HCT116 (cell line): ENCODE data around the gene EMD. TPM values are rescaled to one million over a fixed set of nuclear protein-coding genes. Genes with fewer than 3 reads are reported as not detected.
A peak's percentile ranks its signal among the peaks of the same experiment; 100 is the strongest.

Experiments used
- ATAC-seq: fragments of 200-7000 bp; cut with Tn5 transposase; 2 replicates; pipeline ENCODE4 v1.9.1; 2020; ENCODE audit warnings: mild to moderate bottlenecking, moderate library complexity
- BruUV-seq: library from RNA; stranded (reverse); fragments of 400-500 nt; replicated peaks from 2 replicates; lab custom pipeline; 2021; lab: Mats Ljungman, UMichigan
- CTCF ChIA-PET: fragments of 300-600 bp; sonication (Branson Sonifier 250); formaldehyde crosslinking; loops from one replicate; lab custom pipeline; 2021; ENCODE audit warnings: antibody characterized with exemption; lab: Charles Lee
- POLR2A ChIA-PET: fragments of 300-600, 350-600 bp; sonication (Branson Sonifier 250); formaldehyde crosslinking; loops from one replicate; lab custom pipeline; 2021; ENCODE audit warnings: antibody characterized with exemption; lab: Charles Lee
- RAD21 ChIA-PET, 2 experiments: fragments of 300-600 bp; sonication (Branson Sonifier 250); formaldehyde crosslinking; loops; one replicate each; lab custom pipeline; 2023; ENCODE audit warnings: low total read pairs in 2 of 2; ENCODE audit not compliant: uncharacterized antibody in 2 of 2, unreplicated experiment in 2 of 2, low non-redundant PET in 1 of 2; lab: Charles Lee
- DNase-seq: peaks from one replicate; pipeline ENCODE4 v3.0.0-alpha.2; 2010; ENCODE audit warnings: low read depth, low spot score
- H2AFZ ChIP-seq: fragments of 200-600 bp; shearing (Covaris generic), sonication (generic); 2 replicates; pipeline ENCODE4 v1.6.1; 2017; ENCODE audit warnings: low read depth, mixed run types, mixed read lengths, antibody characterized with exemption, low read length; ENCODE audit not compliant: poor library complexity, severe bottlenecking
- H3K27ac ChIP-seq: 2 replicates; pipeline ENCODE4 v1.5.1; 2012; ENCODE audit warnings: low read depth, low read length
- H3K27me3 ChIP-seq: fragments of 200-600 bp; sonication (generic); 2 replicates; pipeline ENCODE4 v1.6.1; 2016; ENCODE audit warnings: mixed run types, low read length, mixed read lengths; ENCODE audit not compliant: insufficient read depth
- H3K36me3 ChIP-seq, 2 experiments: fragments of 200-500 bp in 1 of 2; fragments of 200-600 bp in 1 of 2; sonication (Bioruptor generic) in 1 of 2; sonication (generic) in 1 of 2; 2 replicates each; pipeline versions ENCODE4 v1.5.1 to v1.6.1; 2014 to 2016; ENCODE audit warnings: low read length in 2 of 2, inconsistent platforms in 1 of 2, mixed read lengths in 1 of 2, mixed run types in 1 of 2; ENCODE audit not compliant: insufficient read depth in 2 of 2, control insufficient read depth in 1 of 2
- H3K4me1 ChIP-seq, 2 experiments: fragments of 200-600 bp in 1 of 2; sonication (generic) in 1 of 2; 2 replicates each; pipeline versions ENCODE4 v1.5.1 to v1.6.1; 2012 to 2017; ENCODE audit warnings: low read length in 2 of 2, inconsistent platforms in 1 of 2, mild to moderate bottlenecking in 1 of 2, mixed read lengths in 1 of 2, mixed run types in 1 of 2, moderate library complexity in 1 of 2; ENCODE audit not compliant: insufficient read depth in 2 of 2, control insufficient read depth in 1 of 2
- H3K4me2 ChIP-seq: fragments of 200-600 bp; sonication (generic); 2 replicates; pipeline ENCODE4 v1.6.1; 2017; ENCODE audit warnings: mixed run types, low read length, mixed read lengths
- H3K4me3 ChIP-seq, 2 experiments: fragments of 200-600 bp in 1 of 2; sonication (generic) in 1 of 2; replicated peaks in 1 of 2; 2 replicates each; pipeline ENCODE4 v1.5.1; 2011 to 2016; ENCODE audit warnings: low read length in 2 of 2, control low read depth in 1 of 2, low read depth in 1 of 2, mild to moderate bottlenecking in 1 of 2, mixed read lengths in 1 of 2, mixed run types in 1 of 2
- H3K79me2 ChIP-seq: fragments of 200-600 bp; sonication (generic); 2 replicates; pipeline ENCODE4 v1.6.1; 2017; ENCODE audit warnings: mild to moderate bottlenecking, mixed run types, low read length, moderate library complexity, mixed read lengths; ENCODE audit not compliant: insufficient read depth
- H3K9ac ChIP-seq: fragments of 200-600 bp; sonication (generic); 2 replicates; pipeline ENCODE4 v1.6.1; 2016; ENCODE audit warnings: low read length, mixed read lengths
- H3K9me2 ChIP-seq: fragments of 200-600 bp; sonication (generic), shearing (Covaris generic); 2 replicates; pipeline ENCODE4 v1.6.1; 2017; ENCODE audit warnings: mixed run types, mild to moderate bottlenecking, moderate library complexity; ENCODE audit not compliant: insufficient read depth
- H3K9me3 ChIP-seq, 2 experiments: fragments of 200-500 bp in 1 of 2; fragments of 200-600 bp in 1 of 2; sonication (Bioruptor generic) in 1 of 2; sonication (generic) in 1 of 2; 2 replicates each; pipeline ENCODE4 v1.6.1; 2014 to 2017; ENCODE audit warnings: low read length in 2 of 2, mixed read lengths in 2 of 2, inconsistent platforms in 1 of 2, low read depth in 1 of 2, mild to moderate bottlenecking in 1 of 2, mixed run types in 1 of 2, moderate library complexity in 1 of 2; ENCODE audit not compliant: control insufficient read depth in 1 of 2, insufficient read depth in 1 of 2
- H4K20me1 ChIP-seq: fragments of 200-600 bp; sonication (generic), shearing (Covaris generic); 2 replicates; pipeline ENCODE4 v1.6.1; 2017; ENCODE audit warnings: mixed run types, mild to moderate bottlenecking, moderate library complexity; ENCODE audit not compliant: insufficient read depth
- CBX3 ChIP-seq: IDR thresholded peaks from 2 replicates; pipeline ENCODE4 v1.6.1; 2012; ENCODE audit warnings: low read depth
- EGR1 ChIP-seq: IDR thresholded peaks from 2 replicates; pipeline ENCODE4 v1.6.1; 2012; ENCODE audit warnings: low read depth
- ELF1 ChIP-seq: IDR thresholded peaks from 2 replicates; pipeline ENCODE4 v1.6.1; 2012; ENCODE audit warnings: low read depth, borderline replicate concordance
- EZH2 ChIP-seq: fragments of 200-600 bp; sonication (generic); IDR thresholded peaks from 2 replicates; pipeline ENCODE4 v1.6.1; 2017; ENCODE audit warnings: antibody characterized with exemption, mixed run types
- FOSL1 ChIP-seq: IDR thresholded peaks from 2 replicates; pipeline ENCODE4 v1.6.1; 2012; ENCODE audit warnings: low read depth
- POLR2AphosphoS5 ChIP-seq: IDR thresholded peaks from 2 replicates; pipeline ENCODE4 v1.6.1; 2011; ENCODE audit warnings: mild to moderate bottlenecking, low read depth, low read length, moderate library complexity
- SP1 ChIP-seq: IDR thresholded peaks from 2 replicates; pipeline ENCODE4 v1.6.1; 2012; ENCODE audit warnings: low read depth
- SRF ChIP-seq: IDR thresholded peaks from 2 replicates; pipeline ENCODE4 v1.6.1; 2012; ENCODE audit warnings: low read depth
- TCF7L2 ChIP-seq: IDR thresholded peaks from 2 replicates; pipeline ENCODE4 v1.7.0; 2011; ENCODE audit warnings: borderline replicate concordance, inconsistent platforms; ENCODE audit not compliant: insufficient read depth, insufficient read length; ENCODE audit errors: extremely low read depth
- ZBTB33 ChIP-seq: IDR thresholded peaks from 2 replicates; pipeline ENCODE4 v1.6.1; 2011; ENCODE audit warnings: mild to moderate bottlenecking, low read length, moderate library complexity; ENCODE audit not compliant: insufficient replicate concordance; ENCODE audit errors: extremely low read depth
- ZNF274 ChIP-seq: fragments of 200-500 bp; sonication (Bioruptor generic); IDR thresholded peaks from 2 replicates; pipeline ENCODE4 v1.6.1; 2014; ENCODE audit warnings: mild to moderate bottlenecking, low read depth, low read length, inconsistent platforms
- intact Hi-C: fragments of 100-400 bp; cut with micrococcal nuclease; formaldehyde crosslinking; loops from 2 replicates; pipeline ENCODE4 v1.10.0; 2022
- total RNA-seq: library from RNA; stranded (reverse); gene quantifications from one replicate; pipeline ENCODE4 v1.2.1, GENCODE V29; 2021; ENCODE audit not compliant: unreplicated experiment

The EMD gene
- total RNA-seq, 1 experiment from 2014 or later = 102 TPM

GRCh38 chrX:154348646-154349358 is 30.3 kb upstream of the EMD start:
- RAD21 ChIA-PET = no interaction called here
- TSS peak; percentile 55 for BruUV-seq
- intact Hi-C loops = no loop called here
- POLR2A ChIA-PET = interaction anchor here (1.0 kb wide), 1 partner anchor 22 kb away, joined by 4 read pairs; no protein-coding TSS in a partner anchor
- DNase-seq (no peak), ATAC-seq (no peak)
- H3K4me3 ChIP-seq = no peak overlapping the region
- no peaks in the 10 kb centered on the region for H3K4me1 ChIP-seq
- TF ChIP-seq EZH2 = no peak
- TF ChIP-seq ZNF274 = no peak
- TF ChIP-seq ELF1 = no peak
- no peak for TF ChIP-seq SRF
- no peaks in the 10 kb centered on the region for H4K20me1 ChIP-seq
- no peaks in the 10 kb centered on the region for H3K27me3 ChIP-seq
- H2AFZ ChIP-seq = no peak overlapping the region
- CTCF ChIA-PET = no interaction called here
- H3K9ac ChIP-seq = no peak overlapping the region
- H3K36me3 ChIP-seq = peaks cover 4 to 5% of the 10 kb centered on the region in 2 experiments; a peak in 2 of 4 replicates
- H3K79me2 ChIP-seq = no peaks in the 10 kb centered on the region
- H3K4me2 ChIP-seq = no peak overlapping the region
- no peak overlapping the region for H3K27ac ChIP-seq
- no peaks in the 10 kb centered on the region for H3K9me3 ChIP-seq
- H3K9me2 ChIP-seq = no peaks in the 10 kb centered on the region

- DNase-seq (no peak), ATAC-seq (no peak)
- Histone ChIP-seq H3K4me1 (no peaks in the 10 kb centered on the region), H3K27ac (no peak overlapping the region), H3K9ac (no peak overlapping the region), H3K79me2 (no peaks in the 10 kb centered on the region), H3K9me3 (no peaks in the 10 kb centered on the region), H3K27me3 (no peaks in the 10 kb centered on the region), H3K9me2 (no peaks in the 10 kb centered on the region), H2AFZ (no peak overlapping the region), H4K20me1 (no peaks in the 10 kb centered on the region), H3K4me3 (no peak overlapping the region), H3K36me3 (peaks cover 5 to 6% of the 10 kb centered on the region in 2 experiments; a peak in 2 of 4 replicates), H3K4me2 (no peak overlapping the region)
- TF ChIP-seq EGR1 (no peak), FOSL1 (no peak), SP1 (no peak), ZBTB33 (no peak), CBX3 (no peak), TCF7L2 (no peak), POLR2AphosphoS5 (no peak)
- no TSS peak for BruUV-seq
- RAD21 ChIA-PET = no interaction called here
- CTCF ChIA-PET = no interaction called here
- intact Hi-C loops = no loop called here
- POLR2A ChIA-PET = interaction anchor here (1.0 kb wide), 1 partner anchor 22 kb away, joined by 4 read pairs; no protein-coding TSS in a partner anchor
Measured at GRCh38 chrX:154349359-154349935, 29.6 kb upstream of the EMD start.
